Lower leg skin (tissue), 3 donors: ENCODE data around the gene SEC63.
"Not testable (repeated sequence)": the region's sequence is repeated elsewhere in the genome, so short reads cannot be mapped to it uniquely, and the experiment has no call there.

Experiments used
- POLR2A ChIP-seq, 2 donors: fragments of 450-650 bp; IDR thresholded peaks; one replicate each; pipeline ENCODE4 v1.6.1; 2016 to 2017; ENCODE audit warnings: antibody characterized with exemption in 2 of 2, mild to moderate bottlenecking in 1 of 2, moderate library complexity in 1 of 2
- TF ChIP-seq, protein P1 (sequence below), 3 donors: fragments of 450-650 bp; IDR thresholded peaks; one replicate each; pipeline ENCODE4 v1.5.1; 2016; ENCODE audit warnings: antibody characterized with exemption in 3 of 3, mild to moderate bottlenecking in 3 of 3, moderate library complexity in 2 of 3

DNA sequence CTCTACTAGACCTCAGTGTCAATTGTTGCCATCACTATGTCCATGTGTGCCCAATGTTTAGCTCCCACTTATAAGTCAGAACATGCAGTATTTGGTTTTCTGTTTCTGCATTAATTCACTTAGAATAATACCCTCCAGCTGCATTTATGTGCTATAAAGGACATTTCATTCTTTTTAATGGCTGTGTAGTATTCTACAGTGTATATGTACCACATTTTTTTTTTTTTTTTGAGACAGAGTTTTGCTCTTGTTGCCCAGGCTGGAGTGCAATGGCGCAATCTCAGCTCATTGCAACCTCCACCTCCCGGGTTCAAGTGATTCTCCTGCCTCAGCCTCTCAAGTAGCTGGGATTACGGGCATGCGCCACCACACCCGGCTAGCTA, 21.1 kb downstream of the SEC63 start:
- TF ChIP-seq, protein P1, sequence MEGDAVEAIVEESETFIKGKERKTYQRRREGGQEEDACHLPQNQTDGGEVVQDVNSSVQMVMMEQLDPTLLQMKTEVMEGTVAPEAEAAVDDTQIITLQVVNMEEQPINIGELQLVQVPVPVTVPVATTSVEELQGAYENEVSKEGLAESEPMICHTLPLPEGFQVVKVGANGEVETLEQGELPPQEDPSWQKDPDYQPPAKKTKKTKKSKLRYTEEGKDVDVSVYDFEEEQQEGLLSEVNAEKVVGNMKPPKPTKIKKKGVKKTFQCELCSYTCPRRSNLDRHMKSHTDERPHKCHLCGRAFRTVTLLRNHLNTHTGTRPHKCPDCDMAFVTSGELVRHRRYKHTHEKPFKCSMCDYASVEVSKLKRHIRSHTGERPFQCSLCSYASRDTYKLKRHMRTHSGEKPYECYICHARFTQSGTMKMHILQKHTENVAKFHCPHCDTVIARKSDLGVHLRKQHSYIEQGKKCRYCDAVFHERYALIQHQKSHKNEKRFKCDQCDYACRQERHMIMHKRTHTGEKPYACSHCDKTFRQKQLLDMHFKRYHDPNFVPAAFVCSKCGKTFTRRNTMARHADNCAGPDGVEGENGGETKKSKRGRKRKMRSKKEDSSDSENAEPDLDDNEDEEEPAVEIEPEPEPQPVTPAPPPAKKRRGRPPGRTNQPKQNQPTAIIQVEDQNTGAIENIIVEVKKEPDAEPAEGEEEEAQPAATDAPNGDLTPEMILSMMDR (IDR thresholded peaks at IDR 0.05), result not testable (repeated sequence)
- not testable (repeated sequence) for TF ChIP-seq POLR2A (IDR thresholded peaks at IDR 0.05)
